Neural cell (in vitro differentiated cells): ENCODE measurements around the gene SMAD5. TPM values are rescaled to one million over a fixed set of nuclear protein-coding genes. Genes with fewer than 3 reads are reported as not detected.

Source experiments
- H2AFZ ChIP-seq: fragments of 200-600, 300-800 bp; sonication (generic), shearing (Covaris generic); 2 replicates; pipeline ENCODE4 v1.6.0; 2014; ENCODE audit warnings: low read depth, mild to moderate bottlenecking, antibody characterized with exemption, low read length, moderate library complexity
- H3F3A ChIP-seq: fragments of 200-600 bp; shearing (Covaris generic); 2 replicates; pipeline ENCODE4 v1.6.1; 2016; ENCODE audit warnings: mild to moderate bottlenecking, moderate library complexity, mixed read lengths, antibody characterized with exemption, low read length; ENCODE audit not compliant: insufficient read depth, poor library complexity, severe bottlenecking
- H3K27ac ChIP-seq: fragments of 200-600, 300-800 bp; sonication (generic), shearing (Covaris generic); 2 replicates; pipeline ENCODE4 v1.5.1; 2014; ENCODE audit warnings: mild to moderate bottlenecking, low read length, moderate library complexity
- H3K27me3 ChIP-seq: fragments of 300-800, 200-600 bp; sonication (generic), shearing (Covaris generic); 2 replicates; pipeline ENCODE4 v1.6.0; 2014; ENCODE audit warnings: mild to moderate bottlenecking, low read depth, low read length, moderate library complexity; ENCODE audit not compliant: insufficient read depth
- H3K36me3 ChIP-seq: fragments of 300-800, 200-600 bp; sonication (generic), shearing (Covaris generic); 2 replicates; pipeline ENCODE4 v1.5.1; 2014; ENCODE audit warnings: mild to moderate bottlenecking, antibody characterized with exemption, low read length, moderate library complexity; ENCODE audit not compliant: insufficient read depth
- H3K4me2 ChIP-seq: fragments of 300-800, 200-600 bp; sonication (generic), shearing (Covaris generic); 2 replicates; pipeline ENCODE4 v1.6.0; 2014; ENCODE audit warnings: mild to moderate bottlenecking, low read length
- H3K4me3 ChIP-seq: fragments of 300-800, 200-600 bp; sonication (generic), shearing (Covaris generic); 2 replicates; pipeline ENCODE4 v1.5.1; 2014; ENCODE audit warnings: mild to moderate bottlenecking, low read length, moderate library complexity
- H3K79me2 ChIP-seq: fragments of 200-600 bp; shearing (Covaris generic); replicated peaks from 2 replicates; pipeline ENCODE4 v1.6.0; 2014; ENCODE audit warnings: mild to moderate bottlenecking, low read length, moderate library complexity; ENCODE audit not compliant: insufficient read depth
- H3K9ac ChIP-seq: fragments of 300-800, 200-600 bp; sonication (generic), shearing (Covaris generic); 2 replicates; pipeline ENCODE4 v1.6.1; 2016; ENCODE audit warnings: mild to moderate bottlenecking, low read length, mixed read lengths
- H3K9me2 ChIP-seq: fragments of 200-600 bp; shearing (Covaris generic); 2 replicates; pipeline ENCODE4 v1.6.1; 2016; ENCODE audit warnings: mild to moderate bottlenecking, low read length, mixed read lengths; ENCODE audit not compliant: insufficient read depth
- H3K9me3 ChIP-seq: fragments of 200-600, 300-800 bp; sonication (generic), shearing (Covaris generic); 2 replicates; pipeline ENCODE4 v1.6.1; 2016; ENCODE audit warnings: mild to moderate bottlenecking, mixed run types, low read length, moderate library complexity, mixed read lengths
- H4K20me1 ChIP-seq: fragments of 200-600 bp; shearing (Covaris generic); 2 replicates; pipeline ENCODE4 v1.6.1; 2016; ENCODE audit warnings: mild to moderate bottlenecking, mixed run types; ENCODE audit not compliant: insufficient read depth
- CTCF ChIP-seq: fragments of 450-650 bp; IDR thresholded peaks from 2 replicates; pipeline ENCODE4 v1.5.1; 2014; ENCODE audit warnings: antibody characterized with exemption, mild to moderate bottlenecking, moderate library complexity; ENCODE audit not compliant: poor library complexity, severe bottlenecking
- EP300 ChIP-seq: fragments of 450-650 bp; conservative IDR thresholded peaks from 2 replicates; pipeline ENCODE4 v1.6.1; 2014; ENCODE audit warnings: antibody characterized with exemption, mild to moderate bottlenecking, moderate library complexity; ENCODE audit not compliant: poor library complexity, severe bottlenecking
- EZH2 ChIP-seq: fragments of 200-600, 300-800 bp; shearing (Covaris generic), sonication (generic); IDR thresholded peaks from 2 replicates; pipeline ENCODE4 v1.6.1; 2014; ENCODE audit warnings: antibody characterized with exemption, low read length, borderline replicate concordance, mild to moderate bottlenecking; ENCODE audit not compliant: insufficient read depth, poor library complexity, severe bottlenecking
- MXI1 ChIP-seq: fragments of 450-650 bp; conservative IDR thresholded peaks from 2 replicates; pipeline ENCODE4 v1.6.1; 2014; ENCODE audit warnings: antibody characterized with exemption, mild to moderate bottlenecking; ENCODE audit not compliant: poor library complexity, severe bottlenecking
- POLR2AphosphoS5 ChIP-seq: IDR thresholded peaks from 2 replicates; pipeline ENCODE4 v1.6.1; 2012
- RAD21 ChIP-seq: fragments of 450-650 bp; conservative IDR thresholded peaks from 2 replicates; pipeline ENCODE4 v1.6.1; 2014; ENCODE audit warnings: antibody characterized with exemption, mild to moderate bottlenecking, moderate library complexity
- REST ChIP-seq: IDR thresholded peaks from 2 replicates; pipeline ENCODE4 v1.6.1; 2012; ENCODE audit warnings: borderline replicate concordance
- SMC3 ChIP-seq: fragments of 450-650 bp; conservative IDR thresholded peaks from 2 replicates; pipeline ENCODE4 v1.6.1; 2014; ENCODE audit warnings: antibody characterized with exemption, mild to moderate bottlenecking, moderate library complexity; ENCODE audit not compliant: poor library complexity
- TAF1 ChIP-seq: IDR thresholded peaks from 2 replicates; pipeline ENCODE4 v1.6.1; 2012; ENCODE audit warnings: low read depth
- polyA plus RNA-seq: library from polyadenylated mRNA; depleted of rRNA; stranded (reverse); fragments of >200 nt; gene quantifications from 2 replicates; pipeline ENCODE4 v1.2.3, GENCODE V29; 2014

SMAD5 gene
- polyA plus RNA-seq, 1 donor from 2014 or later: 26.3 TPM

- H3K79me2 ChIP-seq: no peaks in the 10 kb centered on the region
- H3K27ac ChIP-seq: no peak overlapping the region
- no peaks in the 10 kb centered on the region for H4K20me1 ChIP-seq
- no peaks in the 10 kb centered on the region for H3K9me3 ChIP-seq
- H3K9ac ChIP-seq: no peak overlapping the region
- H3K27me3 ChIP-seq: no peaks in the 10 kb centered on the region
- H3K36me3 ChIP-seq: no peaks in the 10 kb centered on the region
- TF ChIP-seq EP300: no peak
- TF ChIP-seq POLR2AphosphoS5: no peak
- no peak for TF ChIP-seq REST
- TF ChIP-seq CTCF: no peak
- no peak overlapping the region for H3K4me3 ChIP-seq
- H3K9me2 ChIP-seq: no peaks in the 10 kb centered on the region
- H3K4me2 ChIP-seq: no peak overlapping the region
- H3F3A ChIP-seq: no peaks in the 10 kb centered on the region
- H2AFZ ChIP-seq: no peak overlapping the region
These were observed 36.6 kb downstream of the SMAD5 start for GRCh38 chr5:136169218-136169617.

DNA sequence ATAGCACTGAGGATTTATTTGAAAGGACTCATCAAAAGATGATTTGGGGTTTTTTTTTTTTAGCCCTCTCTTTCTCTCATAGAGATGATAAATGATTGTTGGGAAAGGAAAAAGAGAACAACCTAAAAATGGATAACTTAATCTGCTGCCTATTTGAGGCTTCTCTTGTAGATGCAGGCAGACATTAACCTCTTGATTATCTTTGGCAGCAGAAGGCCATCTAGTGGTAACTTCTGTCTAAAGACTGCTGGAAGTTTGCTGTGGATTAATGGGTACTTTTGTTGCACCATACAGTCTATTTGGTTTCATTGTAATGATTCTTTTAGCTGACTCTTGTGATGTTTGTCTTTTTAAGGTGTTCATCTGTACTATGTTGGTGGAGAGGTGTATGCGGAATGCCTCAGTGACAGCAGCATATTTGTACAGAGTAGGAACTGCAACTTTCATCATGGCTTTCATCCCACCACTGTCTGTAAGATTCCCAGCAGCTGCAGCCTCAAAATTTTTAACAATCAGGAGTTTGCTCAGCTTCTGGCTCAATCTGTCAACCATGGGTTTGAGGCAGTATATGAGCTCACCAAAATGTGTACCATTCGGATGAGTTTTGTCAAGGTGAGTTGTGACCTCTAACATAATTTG is 41.5 kb downstream of the SMAD5 start:
- H2AFZ ChIP-seq: no peak overlapping the region
- H3K9me3 ChIP-seq: no peaks in the 10 kb centered on the region
- no peak overlapping the region for H3K4me3 ChIP-seq
- H3F3A ChIP-seq: no peaks in the 10 kb centered on the region
- no peaks in the 10 kb centered on the region for H4K20me1 ChIP-seq
- no peaks in the 10 kb centered on the region for H3K79me2 ChIP-seq
- TF ChIP-seq SMC3 (peak; percentile 94), CTCF (peak; percentile 88), POLR2AphosphoS5 (no peak), EP300 (no peak), MXI1 (no peak), RAD21 (peak; percentile 87), EZH2 (no peak), REST (no peak), TAF1 (no peak)
- H3K9me2 ChIP-seq: no peaks in the 10 kb centered on the region
- peaks cover 3% of the 10 kb centered on the region for H3K36me3 ChIP-seq
- H3K27ac ChIP-seq: no peak overlapping the region
- no peak overlapping the region for H3K4me2 ChIP-seq
- H3K9ac ChIP-seq: no peak overlapping the region
- H3K27me3 ChIP-seq: no peaks in the 10 kb centered on the region
